GM12891 (cell line): ENCODE data around the gene VSTM2L.

Experiments used
- DNase-seq: peaks from one replicate; pipeline ENCODE4 v3.0.0; 2011; ENCODE audit warnings: low spot score; ENCODE audit not compliant: insufficient read length
- FAIRE-seq: peaks from 2 replicates; lab custom pipeline; 2011; peaks lifted over from hg19 to GRCh38; lab: Jason Lieb, UNC
- PAX5 ChIP-seq: IDR thresholded peaks from 2 replicates; pipeline ENCODE4 v1.6.1; 2011; ENCODE audit warnings: low read length, moderate library complexity, mild to moderate bottlenecking; ENCODE audit not compliant: insufficient read depth, severe bottlenecking
- POLR2A ChIP-seq: IDR thresholded peaks from 2 replicates; pipeline ENCODE4 v1.6.1; 2011; ENCODE audit warnings: low read depth, low read length, control low read depth
- POLR2AphosphoS5 ChIP-seq: IDR thresholded peaks from 2 replicates; pipeline ENCODE4 v1.6.1; 2011; ENCODE audit warnings: low read depth, low read length, control low read depth
- POU2F2 ChIP-seq: IDR thresholded peaks from 2 replicates; pipeline ENCODE4 v1.6.1; 2011; ENCODE audit warnings: low read depth, mild to moderate bottlenecking, control low read depth, low read length, moderate library complexity
- SPI1 ChIP-seq: IDR thresholded peaks from 2 replicates; pipeline ENCODE4 v1.6.1; 2011; ENCODE audit warnings: low read depth, low read length, control low read depth
- TAF1 ChIP-seq: IDR thresholded peaks from 2 replicates; pipeline ENCODE4 v1.6.1; 2011; ENCODE audit warnings: low read depth, low read length, control low read depth

VSTM2L gene

DNA sequence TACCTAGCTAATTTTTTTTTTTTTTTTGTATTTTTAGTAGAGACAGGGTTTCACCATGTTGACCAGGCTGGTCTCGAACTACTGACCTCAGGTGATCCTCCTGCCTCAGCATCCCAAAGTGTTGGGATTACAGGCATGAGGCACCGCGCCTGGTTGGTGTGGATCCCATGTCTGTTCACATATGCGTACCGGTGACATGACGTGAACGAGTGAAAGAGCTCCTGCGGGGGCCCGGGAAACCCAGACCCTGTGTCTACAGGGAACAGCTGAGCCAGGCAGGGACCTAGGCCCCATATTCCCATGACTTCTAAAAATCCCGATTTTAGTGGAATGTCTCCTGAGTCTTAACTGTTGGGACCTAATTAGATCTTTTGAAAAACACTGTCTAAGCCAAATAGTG, 33.1 kb downstream of the VSTM2L start:
- FAIRE-seq: no peak
- DNase-seq: no peak
- TF ChIP-seq TAF1: no peak
- no peak for TF ChIP-seq SPI1
- TF ChIP-seq PAX5: no peak
- no peak for TF ChIP-seq POLR2AphosphoS5
- TF ChIP-seq POU2F2: no peak
- no peak for TF ChIP-seq POLR2A

DNA sequence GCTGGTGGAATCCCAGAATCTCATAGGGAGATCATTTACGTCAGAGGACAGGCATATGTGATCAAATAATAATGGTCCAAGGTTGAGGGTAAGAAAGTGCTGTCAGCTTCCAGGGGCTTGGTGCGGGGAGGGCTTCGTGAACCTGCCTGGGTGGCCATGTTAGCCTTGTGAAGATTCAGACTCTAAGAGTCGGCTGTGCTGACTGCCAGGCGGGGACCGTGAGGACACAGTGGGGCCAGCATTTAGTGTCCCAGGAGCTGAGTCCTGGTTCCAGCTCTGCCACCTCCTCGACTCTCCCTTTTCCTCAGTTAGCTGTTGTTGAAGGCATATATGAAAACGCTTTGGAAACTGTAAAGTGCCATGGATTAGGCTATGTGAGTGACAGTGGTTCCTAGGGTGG, 33.5 kb downstream of the VSTM2L start:
- DNase-seq: no peak
- TF ChIP-seq POLR2A (no peak), POU2F2 (no peak), POLR2AphosphoS5 (no peak), SPI1 (no peak), TAF1 (no peak), PAX5 (no peak)
- no peak for FAIRE-seq

DNA sequence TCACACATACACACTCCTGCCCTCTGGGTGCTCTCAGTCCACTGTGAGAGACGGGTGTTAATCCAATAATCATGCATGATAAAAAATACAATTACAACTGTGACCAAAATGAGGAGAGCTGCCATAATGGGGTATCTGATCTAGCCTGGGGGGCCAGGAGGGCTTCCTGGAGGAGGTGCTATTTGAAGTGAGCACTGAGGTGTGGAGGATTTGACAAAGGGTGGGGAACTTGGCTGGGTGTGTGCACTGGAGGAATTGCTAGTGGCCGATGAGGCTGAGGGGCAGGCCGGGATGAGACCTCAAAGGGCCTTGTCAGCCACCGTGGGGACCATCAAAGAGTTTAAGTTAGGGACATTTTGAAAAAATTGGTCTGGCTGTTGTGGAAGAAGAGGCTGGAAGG, 34.8 kb downstream of the VSTM2L start:
- no peak for TF ChIP-seq POLR2A
- FAIRE-seq: no peak
- DNase-seq: no peak

DNA sequence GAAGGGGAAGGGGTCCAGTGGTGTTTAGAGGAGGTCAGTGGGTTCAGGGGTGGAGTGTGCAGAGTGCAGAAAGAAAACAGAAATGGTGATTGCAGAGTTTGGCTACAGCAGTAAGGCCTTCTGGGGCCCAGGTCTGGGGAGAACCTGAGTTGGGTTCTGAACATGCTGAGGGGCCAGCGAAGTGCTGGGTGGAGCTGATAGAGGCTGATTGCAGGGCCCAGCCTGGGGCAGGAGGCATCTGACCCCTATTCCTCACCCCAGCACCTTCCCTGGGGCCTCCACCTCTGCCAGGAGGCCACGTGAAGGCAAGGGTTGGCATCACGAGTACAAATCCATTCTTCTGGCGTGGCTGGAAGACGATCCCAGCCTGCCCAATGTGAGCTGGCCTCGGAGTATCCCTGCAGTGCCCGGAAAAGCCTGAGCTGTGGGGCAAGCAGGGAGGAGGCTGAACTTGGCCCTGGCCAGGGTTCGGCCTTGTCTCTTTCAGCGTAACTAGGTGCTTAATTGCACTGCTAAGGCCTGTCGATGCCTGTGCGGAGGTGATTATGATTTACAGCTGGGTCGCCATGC, 35.3 kb downstream of the VSTM2L start:
- DNase-seq: no peak
- no peak for TF ChIP-seq SPI1
- TF ChIP-seq PAX5: no peak
- no peak for TF ChIP-seq TAF1
- TF ChIP-seq POLR2A: no peak
- no peak for TF ChIP-seq POLR2AphosphoS5
- TF ChIP-seq POU2F2: no peak
- FAIRE-seq: no peak

DNA sequence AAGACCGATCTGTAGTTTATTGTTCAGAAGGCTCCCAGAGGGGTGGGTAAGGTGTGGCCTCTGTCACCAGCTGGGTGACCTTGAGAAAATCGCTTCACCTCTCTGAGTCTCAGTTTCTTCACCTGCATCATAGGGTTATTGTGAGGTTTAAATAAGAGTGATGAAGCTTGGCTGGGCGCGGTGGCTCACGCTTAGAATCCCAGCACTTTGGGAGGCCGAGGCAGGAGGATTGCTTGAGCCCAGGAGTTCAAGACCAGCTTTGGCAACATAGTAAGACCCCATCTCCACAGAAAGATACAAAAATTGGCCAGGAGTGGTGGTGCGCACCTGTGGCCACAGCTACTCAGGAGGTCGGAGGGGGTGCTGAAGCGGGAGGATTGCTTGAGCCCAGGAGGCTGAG, 36.0 kb downstream of the VSTM2L start:
- FAIRE-seq (no peak), DNase-seq (no peak)
- TF ChIP-seq SPI1: no peak
- TF ChIP-seq POU2F2: no peak
- TF ChIP-seq TAF1: no peak
- no peak for TF ChIP-seq POLR2A
- no peak for TF ChIP-seq PAX5
- no peak for TF ChIP-seq POLR2AphosphoS5

DNA sequence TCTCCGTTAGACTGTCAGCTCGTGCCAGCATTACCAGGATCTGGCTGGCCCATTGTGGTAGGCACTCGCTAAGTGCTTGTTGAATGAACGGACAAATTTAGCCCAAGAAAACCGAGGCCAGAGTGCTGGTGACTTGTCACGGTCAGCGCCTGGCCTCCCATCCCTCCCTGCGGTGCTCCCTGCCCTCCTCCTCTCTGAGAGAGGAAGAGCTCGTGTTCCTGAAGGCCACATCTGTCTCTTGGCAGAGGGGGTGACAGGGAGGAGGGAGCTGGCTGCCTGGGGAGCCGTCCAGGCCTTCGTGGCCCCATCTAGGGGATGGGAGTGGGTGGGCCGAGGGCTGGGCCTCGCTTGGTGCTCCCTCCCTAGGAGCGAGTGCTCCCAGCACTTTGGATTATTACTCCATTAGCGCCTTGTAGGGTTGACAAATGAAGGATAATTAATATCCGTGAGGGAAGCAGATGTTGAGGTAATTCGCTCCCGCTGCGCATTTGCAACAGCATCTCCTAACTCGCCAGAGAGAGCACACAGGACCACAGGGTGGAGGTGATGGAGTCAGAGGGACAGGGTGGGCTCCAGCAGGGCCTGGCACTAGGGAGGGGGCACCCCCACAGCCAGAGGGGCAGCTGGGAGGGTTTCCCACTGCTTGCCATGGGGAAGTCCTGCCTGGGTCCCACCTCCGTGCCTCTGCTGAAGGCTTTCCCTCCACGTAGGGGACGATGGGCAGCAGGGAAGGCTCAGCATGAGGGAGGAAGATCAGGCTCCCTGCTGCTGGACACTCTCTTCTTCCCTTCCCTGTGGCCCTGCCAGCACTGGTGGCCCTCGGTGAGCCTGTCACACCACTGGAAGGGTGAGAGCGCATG, 37.0 kb downstream of the VSTM2L start:
- TF ChIP-seq POU2F2: no peak
- no peak for TF ChIP-seq PAX5
- TF ChIP-seq TAF1: no peak
- no peak for TF ChIP-seq POLR2AphosphoS5
- no peak for TF ChIP-seq POLR2A
- TF ChIP-seq SPI1: no peak
- no peak for FAIRE-seq
- DNase-seq: no peak

DNA sequence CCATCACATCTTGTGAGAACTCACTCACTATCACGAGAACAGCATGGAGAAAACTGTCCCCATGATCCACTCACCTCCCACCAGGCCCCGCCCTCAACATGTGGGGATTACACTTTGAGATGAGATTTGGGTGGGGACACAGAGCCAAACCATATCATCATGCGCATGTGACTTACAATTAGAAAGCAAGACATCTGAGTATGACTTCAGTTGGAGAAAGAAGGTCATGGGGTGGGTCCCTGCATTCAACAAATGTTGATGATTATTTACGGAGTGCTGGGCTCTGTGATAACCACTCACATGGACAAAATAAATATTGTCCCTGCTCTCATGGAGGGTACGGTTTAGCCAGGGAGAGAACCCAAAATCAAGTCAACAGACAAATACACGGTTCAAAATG, 37.9 kb downstream of the VSTM2L start:
- no peak for DNase-seq
- no peak for FAIRE-seq
- TF ChIP-seq POLR2AphosphoS5: no peak
- TF ChIP-seq PAX5: no peak
- no peak for TF ChIP-seq SPI1
- no peak for TF ChIP-seq POLR2A
- no peak for TF ChIP-seq TAF1
- TF ChIP-seq POU2F2: no peak

DNA sequence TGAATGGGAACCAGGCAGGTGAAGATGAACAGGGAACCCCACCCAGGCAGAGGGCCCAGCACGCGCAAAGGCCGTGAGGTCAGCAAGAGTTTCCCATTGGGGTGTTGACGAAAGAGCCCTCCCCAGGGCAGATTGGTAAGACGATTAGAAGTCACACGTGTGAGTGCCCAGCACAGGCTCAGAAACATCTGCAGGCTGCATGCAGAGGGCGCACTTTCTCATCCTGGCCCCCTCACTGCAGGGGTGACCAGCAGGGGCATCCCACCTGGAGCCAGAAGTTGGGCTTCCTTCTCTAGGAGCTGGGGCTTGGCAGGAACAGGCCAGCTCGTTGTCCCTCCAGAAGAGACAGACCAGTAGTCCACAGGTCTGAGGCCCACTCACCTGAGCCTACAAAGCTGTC, 38.4 kb downstream of the VSTM2L start:
- no peak for DNase-seq
- no peak for TF ChIP-seq PAX5
- TF ChIP-seq SPI1: no peak
- no peak for TF ChIP-seq POLR2AphosphoS5
- no peak for TF ChIP-seq POLR2A
- FAIRE-seq: no peak

DNA sequence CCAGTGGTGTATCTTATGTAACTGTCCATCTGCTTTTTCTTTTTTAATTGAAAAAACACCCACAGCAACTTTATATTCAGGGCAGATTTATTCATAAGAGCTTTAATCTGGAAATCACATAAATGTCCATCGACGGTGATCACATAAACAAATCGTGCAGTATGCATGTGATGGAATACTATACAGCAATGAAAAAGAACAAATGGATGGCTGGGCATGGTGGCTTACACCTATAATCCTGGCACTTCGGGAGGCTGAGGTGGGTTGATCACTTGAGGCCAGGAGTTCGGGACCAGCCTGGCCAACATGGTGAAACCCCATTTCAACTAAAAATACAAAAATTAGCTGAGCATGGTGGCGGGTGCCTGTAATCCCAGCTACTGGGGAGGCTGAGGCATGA, 39.1 kb downstream of the VSTM2L start:
- FAIRE-seq (no peak), DNase-seq (no peak)
- TF ChIP-seq POLR2A (no peak), SPI1 (no peak), PAX5 (no peak), POU2F2 (no peak), TAF1 (no peak), POLR2AphosphoS5 (no peak)

DNA sequence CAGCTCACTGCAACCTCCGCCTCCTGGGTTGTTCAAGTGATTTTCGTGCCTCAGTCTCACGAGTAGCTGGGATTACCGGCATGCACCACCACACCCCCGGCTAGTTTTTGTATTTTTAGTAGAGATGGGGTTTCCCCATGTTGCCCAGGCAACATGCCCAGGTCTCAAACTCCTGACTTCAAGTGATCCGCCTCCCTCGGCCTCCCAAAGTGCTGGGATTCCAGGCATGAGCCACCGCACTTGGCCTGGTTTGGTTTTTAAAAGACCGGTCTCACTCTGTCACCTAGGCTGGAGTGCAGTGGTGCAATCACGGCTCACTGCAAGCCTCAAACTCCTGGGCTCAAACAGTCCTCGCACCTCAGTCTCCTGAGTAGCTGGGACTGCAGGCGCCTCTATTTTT, 40.1 kb downstream of the VSTM2L start:
- TF ChIP-seq POLR2AphosphoS5 (no peak), POU2F2 (no peak), PAX5 (no peak), TAF1 (no peak), POLR2A (no peak), SPI1 (no peak)
- no peak for FAIRE-seq
- no peak for DNase-seq
